Stomach (tissue), 4 donors: ENCODE results near the gene WNT9A.

Experiments
- EP300 ChIP-seq: sonication (generic); formaldehyde crosslinking; IDR thresholded peaks from one replicate; pipeline ENCODE4 v1.6.1; 2017; ENCODE audit warnings: antibody characterized with exemption
- POLR2A ChIP-seq, 4 donors: fragments of 450-650 bp; IDR thresholded peaks; one replicate each; pipeline ENCODE4 v1.6.1; 2016; ENCODE audit warnings: antibody characterized with exemption in 4 of 4, control low read depth in 2 of 4, mild to moderate bottlenecking in 1 of 4, moderate library complexity in 1 of 4
- POLR2AphosphoS5 ChIP-seq, 3 donors: sonication (generic); formaldehyde crosslinking; IDR thresholded peaks; one replicate each; pipeline ENCODE4 v1.6.1; 2016; ENCODE audit warnings: antibody characterized with exemption in 3 of 3
- TF ChIP-seq, protein P1 (sequence below), 7 experiments: fragments of 450-650 bp in 4 of 7; fragments of 200-600 bp in 3 of 7; sonication (generic) in 3 of 7; IDR thresholded peaks; one replicate each; pipeline ENCODE4 v1.5.1; 2016 to 2019; ENCODE audit warnings: antibody characterized with exemption in 7 of 7, control low read depth in 2 of 7, mild to moderate bottlenecking in 1 of 7

DNA sequence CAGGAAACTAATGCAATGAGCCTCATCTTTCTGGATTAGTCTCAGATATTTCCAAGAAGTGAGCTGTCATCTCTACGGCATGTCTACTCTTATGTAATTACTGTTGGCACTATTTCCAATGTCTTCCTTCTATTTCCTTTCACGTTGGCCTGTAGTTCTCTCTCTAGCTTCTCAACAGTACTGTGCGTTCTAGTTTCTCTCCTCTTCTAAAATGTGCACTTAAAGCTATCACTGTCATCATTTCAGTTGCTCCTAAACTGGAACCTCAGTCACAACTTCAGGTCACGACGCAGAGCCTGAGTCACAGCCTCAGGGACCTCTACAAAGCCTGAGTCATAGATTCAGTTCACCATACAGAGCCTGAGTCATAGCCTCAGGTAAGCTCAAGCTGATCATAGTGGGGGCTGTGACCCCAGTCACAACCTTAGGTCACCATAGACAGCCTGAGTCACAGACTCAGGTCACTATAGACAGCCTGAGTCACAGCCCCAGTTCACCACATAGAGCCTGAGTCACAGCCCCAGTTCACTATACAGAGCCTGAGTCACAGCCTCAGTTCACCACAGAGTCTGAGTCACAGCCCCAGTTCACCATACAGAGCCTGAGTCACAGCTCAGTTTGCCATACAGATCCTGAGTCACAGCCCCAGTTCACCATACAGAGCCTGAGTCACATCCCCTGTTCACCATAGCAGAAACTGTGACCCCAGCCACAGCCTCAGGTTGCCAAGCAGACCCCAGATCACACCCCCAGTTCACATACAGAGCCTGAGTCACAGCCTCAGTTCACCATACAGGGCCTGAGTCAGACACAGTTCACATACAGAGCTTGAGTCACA, 13.0 kb downstream of the WNT9A start:
- TF ChIP-seq, protein P1, sequence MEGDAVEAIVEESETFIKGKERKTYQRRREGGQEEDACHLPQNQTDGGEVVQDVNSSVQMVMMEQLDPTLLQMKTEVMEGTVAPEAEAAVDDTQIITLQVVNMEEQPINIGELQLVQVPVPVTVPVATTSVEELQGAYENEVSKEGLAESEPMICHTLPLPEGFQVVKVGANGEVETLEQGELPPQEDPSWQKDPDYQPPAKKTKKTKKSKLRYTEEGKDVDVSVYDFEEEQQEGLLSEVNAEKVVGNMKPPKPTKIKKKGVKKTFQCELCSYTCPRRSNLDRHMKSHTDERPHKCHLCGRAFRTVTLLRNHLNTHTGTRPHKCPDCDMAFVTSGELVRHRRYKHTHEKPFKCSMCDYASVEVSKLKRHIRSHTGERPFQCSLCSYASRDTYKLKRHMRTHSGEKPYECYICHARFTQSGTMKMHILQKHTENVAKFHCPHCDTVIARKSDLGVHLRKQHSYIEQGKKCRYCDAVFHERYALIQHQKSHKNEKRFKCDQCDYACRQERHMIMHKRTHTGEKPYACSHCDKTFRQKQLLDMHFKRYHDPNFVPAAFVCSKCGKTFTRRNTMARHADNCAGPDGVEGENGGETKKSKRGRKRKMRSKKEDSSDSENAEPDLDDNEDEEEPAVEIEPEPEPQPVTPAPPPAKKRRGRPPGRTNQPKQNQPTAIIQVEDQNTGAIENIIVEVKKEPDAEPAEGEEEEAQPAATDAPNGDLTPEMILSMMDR (IDR thresholded peaks at IDR 0.05): no peak
- TF ChIP-seq EP300: no peak
- TF ChIP-seq POLR2A (IDR thresholded peaks at IDR 0.05): no peak
- no peak for TF ChIP-seq POLR2AphosphoS5 (IDR thresholded peaks at IDR 0.05)
